Neuronal stem cell (in vitro differentiated cells): ENCODE measurements around the gene PADI3.
A peak's percentile ranks its signal among the peaks of the same experiment; 100 is the strongest.
"Not testable (repeated sequence)": the region's sequence is repeated elsewhere in the genome, so short reads cannot be mapped to it uniquely, and the experiment has no call there.

ENCODE experiments used
- DNase-seq: peaks from one replicate; pipeline ENCODE4 v3.0.0-alpha.2; 2013; ENCODE audit warnings: low spot score
- H2AFZ ChIP-seq: one replicate; pipeline ENCODE4 v1.6.1; 2013; ENCODE audit warnings: mild to moderate bottlenecking, low read length, inconsistent platforms
- H2AK5ac ChIP-seq: 2 replicates; pipeline ENCODE4 v1.6.1; 2013; ENCODE audit warnings: low read depth, mild to moderate bottlenecking, inconsistent platforms, low read length, moderate library complexity, mixed read lengths
- H2BK120ac ChIP-seq: 2 replicates; pipeline ENCODE4 v1.6.1; 2013; ENCODE audit warnings: low read depth, mild to moderate bottlenecking, inconsistent platforms, low read length, moderate library complexity, mixed read lengths
- H2BK12ac ChIP-seq: one replicate; pipeline ENCODE4 v1.6.1; 2013; ENCODE audit warnings: low read length, inconsistent platforms
- H2BK15ac ChIP-seq: 2 replicates; pipeline ENCODE4 v1.6.1; 2013; ENCODE audit warnings: mild to moderate bottlenecking, low read length, inconsistent platforms, mixed read lengths
- H2BK5ac ChIP-seq: one replicate; pipeline ENCODE4 v1.6.1; 2013; ENCODE audit warnings: inconsistent platforms, mild to moderate bottlenecking, low read length, moderate library complexity
- H3K14ac ChIP-seq: one replicate; pipeline ENCODE4 v1.6.1; 2013; ENCODE audit warnings: low read length, inconsistent platforms
- H3K18ac ChIP-seq: 2 replicates; pipeline ENCODE4 v1.6.1; 2013; ENCODE audit warnings: low read length, inconsistent platforms
- H3K23ac ChIP-seq: 2 replicates; pipeline ENCODE4 v1.6.1; 2013; ENCODE audit warnings: low read depth, mild to moderate bottlenecking, mixed read lengths, low read length, inconsistent platforms; ENCODE audit not compliant: poor library complexity
- H3K27ac ChIP-seq: replicated peaks from 3 replicates; pipeline ENCODE4 v1.5.1; 2013; ENCODE audit warnings: low read length, inconsistent platforms
- H3K27me3 ChIP-seq, 3 experiments: 2 replicates each; pipeline ENCODE4 v1.6.1; 2013; ENCODE audit warnings: low read length in 3 of 3, mild to moderate bottlenecking in 2 of 3, inconsistent platforms in 1 of 3, low read depth in 1 of 3, mixed read lengths in 1 of 3, moderate library complexity in 1 of 3; ENCODE audit not compliant: control insufficient read depth in 3 of 3, insufficient read depth in 3 of 3
- H3K36me3 ChIP-seq, 2 donors: replicated peaks in 1 of 2; 2 replicates each; pipeline ENCODE4 v1.6.1; 2013; ENCODE audit warnings: low read length in 2 of 2; ENCODE audit not compliant: control insufficient read depth in 2 of 2, insufficient read depth in 2 of 2
- H3K4ac ChIP-seq: 2 replicates; pipeline ENCODE4 v1.6.1; 2013; ENCODE audit warnings: inconsistent platforms, mild to moderate bottlenecking, low read length, moderate library complexity
- H3K4me1 ChIP-seq, 2 donors: 1 replicate in 1 of 2; 2 replicates in 1 of 2; pipeline ENCODE4 v1.6.1; 2013; ENCODE audit warnings: low read length in 2 of 2, low read depth in 1 of 2; ENCODE audit not compliant: control insufficient read depth in 2 of 2, insufficient read depth in 1 of 2
- H3K4me2 ChIP-seq: one replicate; pipeline ENCODE4 v1.6.1; 2013; ENCODE audit warnings: mild to moderate bottlenecking, low read length, inconsistent platforms; ENCODE audit not compliant: insufficient read depth, poor library complexity, severe bottlenecking
- H3K4me3 ChIP-seq, 2 donors: 2 replicates each; pipeline ENCODE4 v1.5.1; 2013; ENCODE audit warnings: low read length in 2 of 2, mild to moderate bottlenecking in 2 of 2, inconsistent platforms in 1 of 2, moderate library complexity in 1 of 2
- H3K79me1 ChIP-seq: one replicate; pipeline ENCODE4 v1.6.1; 2013; ENCODE audit warnings: low read depth, mild to moderate bottlenecking, inconsistent platforms, low read length, moderate library complexity
- H3K9ac ChIP-seq: one replicate; pipeline ENCODE4 v1.6.1; 2013; ENCODE audit warnings: mild to moderate bottlenecking, low read depth, low read length, inconsistent platforms; ENCODE audit not compliant: poor library complexity
- H3K9me3 ChIP-seq, 2 donors: replicated peaks in 1 of 2; 2 replicates each; pipeline versions ENCODE3 to v1.6.1; 2013; ENCODE audit warnings: low read length in 2 of 2, mild to moderate bottlenecking in 2 of 2, inconsistent platforms in 1 of 2, low read depth in 1 of 2, mixed read lengths in 1 of 2, moderate library complexity in 1 of 2; ENCODE audit not compliant: control insufficient read depth in 2 of 2, insufficient read depth in 1 of 2
- H4K8ac ChIP-seq: one replicate; pipeline ENCODE4 v1.6.1; 2013; ENCODE audit warnings: low read depth, mild to moderate bottlenecking, inconsistent platforms, low read length, moderate library complexity
- H4K91ac ChIP-seq: one replicate; pipeline ENCODE4 v1.6.1; 2013; ENCODE audit warnings: low read length, low read depth, mild to moderate bottlenecking, inconsistent platforms; ENCODE audit not compliant: poor library complexity
- WGBS, 2 donors: extraction: QIAGEN DNeasy Blood & Tissue Kit; methylation state at CpG; one replicate each; pipeline ENCODE4 v1.1.7; 2013; ENCODE audit warnings: missing lambda C conversion rate in 2 of 2, mixed read lengths in 1 of 2; ENCODE audit not compliant: insufficient read length in 2 of 2, insufficient replicate concordance in 1 of 2; ENCODE audit errors: extremely low coverage in 2 of 2; 5-methylcytosine and 5-hydroxymethylcytosine counted together

PADI3 gene

GRCh38 chr1:17316704-17317103, 67.8 kb downstream of the PADI3 start:
- Histone ChIP-seq H3K27me3 (peaks cover 0 to 10% (median 0%) of the 10 kb centered on the region in 3 experiments), H4K8ac (no peak overlapping the region), H2BK15ac (no peak overlapping the region), H3K18ac (no peak overlapping the region), H2AFZ (no peak overlapping the region), H3K4me2 (no peak overlapping the region), H2BK5ac (no peak overlapping the region), H2BK12ac (no peak overlapping the region), H2BK120ac (no peak overlapping the region), H3K14ac (no peak overlapping the region), H3K9me3 (no peaks in the 10 kb centered on the region), H3K36me3 (no peaks in the 10 kb centered on the region), H3K27ac (no peak overlapping the region), H3K23ac (no peak overlapping the region), H3K4me1 (no peaks in the 10 kb centered on the region), H4K91ac (no peak overlapping the region), H3K4ac (no peak overlapping the region), H3K4me3 (no peak overlapping the region), H3K79me1 (no peaks in the 10 kb centered on the region), H2AK5ac (no peak overlapping the region), H3K9ac (no peak overlapping the region)
- no peak for DNase-seq
- WGBS, 2 donors = no CpG with 5 or more reads among the region's 9 CpGs

GRCh38 chr1:17318262-17318661, 69.4 kb downstream of the PADI3 start:
- no peaks in the 10 kb centered on the region for H3K4me1 ChIP-seq
- no peak overlapping the region for H2BK12ac ChIP-seq
- no peak overlapping the region for H2AK5ac ChIP-seq
- H3K9ac ChIP-seq = no peak overlapping the region
- no peak for DNase-seq
- no peak overlapping the region for H3K4ac ChIP-seq
- no peak overlapping the region for H3K4me3 ChIP-seq
- no peak overlapping the region for H4K8ac ChIP-seq
- no peak overlapping the region for H2BK120ac ChIP-seq
- no peak overlapping the region for H3K4me2 ChIP-seq
- no peak overlapping the region for H3K18ac ChIP-seq
- no peaks in the 10 kb centered on the region for H3K36me3 ChIP-seq
- no peak overlapping the region for H2BK5ac ChIP-seq
- no peaks in the 10 kb centered on the region for H3K79me1 ChIP-seq
- no peak overlapping the region for H2AFZ ChIP-seq
- no peak overlapping the region for H4K91ac ChIP-seq
- H3K14ac ChIP-seq = no peak overlapping the region
- no peaks in the 10 kb centered on the region for H3K9me3 ChIP-seq
- H3K27ac ChIP-seq = no peak overlapping the region
- H2BK15ac ChIP-seq = no peak overlapping the region
- WGBS, 2 donors = no CpG with 5 or more reads among the region's 6 CpGs
- H3K23ac ChIP-seq = peak overlapping the region; percentile 68
- peaks cover 0 to 10% (median 0%) of the 10 kb centered on the region in 3 experiments for H3K27me3 ChIP-seq

- H3K79me1 ChIP-seq = no peaks in the 10 kb centered on the region
- H3K27ac ChIP-seq = no peak overlapping the region
- H3K9ac ChIP-seq = no peak overlapping the region
- WGBS, 2 donors = no CpG with 5 or more reads among the region's 11 CpGs
- no peak overlapping the region for H3K4me3 ChIP-seq
- no peak overlapping the region for H3K23ac ChIP-seq
- no peak for DNase-seq
- no peak overlapping the region for H2BK15ac ChIP-seq
- H2AFZ ChIP-seq = no peak overlapping the region
- H3K27me3 ChIP-seq = peaks cover 0 to 4% (median 0%) of the 10 kb centered on the region in 3 experiments
- H4K8ac ChIP-seq = no peak overlapping the region
- H2BK12ac ChIP-seq = no peak overlapping the region
- H2BK5ac ChIP-seq = no peak overlapping the region
- no peak overlapping the region for H3K4ac ChIP-seq
- no peak overlapping the region for H4K91ac ChIP-seq
- no peak overlapping the region for H3K18ac ChIP-seq
- H3K14ac ChIP-seq = no peak overlapping the region
- no peaks in the 10 kb centered on the region for H3K4me1 ChIP-seq
- no peak overlapping the region for H2AK5ac ChIP-seq
- H3K4me2 ChIP-seq = no peak overlapping the region
- H3K36me3 ChIP-seq = no peaks in the 10 kb centered on the region
- no peaks in the 10 kb centered on the region for H3K9me3 ChIP-seq
- no peak overlapping the region for H2BK120ac ChIP-seq
Measured at GRCh38 chr1:17319561-17320350, 70.9 kb downstream of the PADI3 start.

- H4K91ac ChIP-seq, H2BK5ac ChIP-seq, H2AFZ ChIP-seq, H2BK12ac ChIP-seq, H3K79me1 ChIP-seq, H3K18ac ChIP-seq, H3K4me2 ChIP-seq, H2AK5ac ChIP-seq, H2BK120ac ChIP-seq, H3K9ac ChIP-seq, H3K14ac ChIP-seq, H3K23ac ChIP-seq, H3K9me3 ChIP-seq, H3K27ac ChIP-seq, H3K36me3 ChIP-seq, H4K8ac ChIP-seq, H3K4me3 ChIP-seq, H3K4me1 ChIP-seq, H3K27me3 ChIP-seq, DNase-seq, H2BK15ac ChIP-seq, H3K4ac ChIP-seq: not testable (repeated sequence)
- WGBS, 2 donors = 100% methylated on average over 1 of the region's 6 CpGs; no CpG with 5 or more reads in 1 of the 2 donors
Measured at GRCh38 chr1:17321857-17322390, 73.0 kb downstream of the PADI3 start.
